KG1 (cell line): Measurements from ENCODE around the gene MB21D2.
"Not testable (repeated sequence)": the region's sequence is repeated elsewhere in the genome, so short reads cannot be mapped to it uniquely, and the experiment has no call there.

Source experiments
- DNase-seq: peaks from one replicate; lab custom pipeline; 2025; lab: John Stamatoyannopoulos, UW

MB21D2 gene

DNA sequence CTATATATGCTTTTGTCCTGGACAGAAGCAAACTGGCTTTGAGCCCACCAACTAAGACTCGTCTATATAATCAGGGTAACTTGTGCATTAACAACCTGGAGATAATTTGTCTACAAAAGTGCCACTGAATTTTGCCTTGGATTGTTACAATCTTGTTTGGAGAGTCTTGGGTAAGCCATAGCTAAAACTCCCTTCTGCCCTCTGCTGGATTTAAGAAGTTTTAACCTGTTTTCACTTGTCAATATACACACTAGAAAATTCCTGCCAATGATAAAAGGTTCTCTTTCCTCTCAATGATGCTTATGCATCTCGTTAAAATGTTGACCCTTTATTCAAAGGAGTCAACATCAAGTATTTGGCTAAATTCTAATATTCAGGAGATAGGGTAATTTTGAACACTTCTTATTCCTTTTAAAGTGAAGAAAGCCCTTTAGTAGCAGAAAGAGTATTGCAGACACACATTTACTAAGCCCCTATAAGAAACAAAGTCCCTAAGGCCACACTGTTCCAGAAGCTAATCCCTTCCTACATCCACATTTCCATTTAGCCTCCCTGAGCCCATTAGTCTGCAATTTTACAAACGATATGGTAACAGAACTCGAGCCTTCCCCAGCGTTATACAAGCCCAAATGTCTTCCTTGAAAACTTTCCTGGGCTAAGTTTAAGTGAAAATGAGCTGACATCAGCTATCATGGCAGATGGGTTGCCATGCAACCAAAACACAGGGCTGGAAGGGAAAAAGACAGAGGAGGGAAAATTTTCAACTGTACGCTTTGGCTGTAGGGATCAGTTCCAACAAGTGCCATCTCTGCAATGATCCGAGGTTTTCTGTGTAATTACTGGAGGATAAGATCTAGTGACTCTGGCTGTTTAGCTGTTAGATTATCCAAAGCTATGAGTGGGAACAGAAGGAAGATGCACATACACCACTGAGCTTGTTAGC, 114.4 kb downstream of the MB21D2 start:
- DNase-seq, result no peak

DNA sequence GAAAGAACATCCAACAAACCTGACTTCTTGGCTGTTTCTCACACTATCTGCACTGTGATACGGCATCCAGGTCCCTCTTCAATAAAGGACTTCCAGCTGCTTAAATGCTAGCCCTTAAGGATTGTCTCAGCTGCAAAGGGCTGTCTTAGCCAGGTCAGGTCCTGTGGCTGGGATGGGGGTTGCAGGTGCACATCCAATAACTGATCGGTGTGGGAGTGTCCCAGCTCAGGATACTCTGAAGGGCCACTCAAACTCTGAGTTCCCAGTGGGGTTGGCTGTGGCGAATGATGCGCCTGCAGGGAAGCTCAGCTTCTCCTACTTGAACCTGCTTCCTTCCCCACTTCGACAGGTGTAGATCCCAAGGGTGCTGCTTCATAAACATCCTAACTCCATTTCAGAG, 115.7 kb downstream of the MB21D2 start:
- DNase-seq, result no peak

DNA sequence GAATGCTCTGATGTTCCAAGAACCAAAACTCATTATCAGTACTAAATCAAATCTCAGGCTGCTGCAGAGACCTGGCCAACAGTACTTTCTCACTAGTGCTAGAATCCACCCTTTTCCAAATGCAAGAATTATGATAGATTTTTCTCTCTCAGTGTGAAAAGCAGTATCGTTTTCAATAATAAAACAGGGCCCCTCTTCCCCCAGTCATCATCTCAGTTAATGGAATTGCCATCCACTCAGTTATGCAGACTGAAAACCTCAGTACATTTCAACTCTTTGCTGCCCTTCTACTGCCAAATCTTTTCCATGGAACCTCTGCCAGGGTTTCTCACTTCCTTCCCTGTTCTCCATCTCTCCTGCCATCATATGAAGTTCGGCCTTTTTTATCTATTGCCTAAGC, 117.9 kb downstream of the MB21D2 start:
- DNase-seq, result no peak

DNA sequence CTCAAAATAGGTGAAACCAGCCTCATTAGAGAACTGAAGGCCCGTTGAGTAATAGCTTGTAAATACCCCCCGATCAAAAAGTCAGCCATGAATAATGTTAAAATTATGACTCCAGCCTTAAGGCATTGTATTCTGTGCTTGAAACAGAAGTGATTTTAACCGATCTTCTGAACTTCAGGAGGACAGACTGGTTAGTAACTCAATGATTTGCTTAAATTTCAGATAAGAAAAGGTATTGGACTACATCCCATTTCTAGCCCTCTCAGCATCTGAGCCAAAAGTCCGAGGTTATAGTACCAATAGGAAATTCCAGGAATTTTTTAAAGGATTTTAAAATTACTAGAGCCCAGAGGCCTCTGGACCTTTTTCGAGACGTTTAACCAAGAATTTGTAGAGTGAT, 122.6 kb downstream of the MB21D2 start:
- DNase-seq, result no peak

DNA sequence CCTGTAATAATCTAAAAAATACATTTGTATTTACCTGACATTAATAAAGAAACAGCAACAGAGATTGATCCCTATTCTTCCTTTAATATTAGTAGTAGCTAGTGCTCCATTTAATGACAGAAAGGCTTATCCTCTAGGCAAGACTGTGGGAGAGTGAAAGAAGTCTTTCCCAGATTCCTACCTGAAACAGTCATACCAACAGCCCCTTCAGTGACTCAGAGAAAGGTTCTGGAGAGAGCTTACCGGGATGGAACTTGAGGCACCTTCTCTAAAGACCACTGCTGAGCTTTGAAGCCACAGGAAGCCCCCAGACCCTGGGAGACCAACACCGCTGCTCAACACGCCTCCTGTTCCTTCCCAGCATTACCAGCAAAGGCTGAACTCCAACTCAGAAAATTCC, 123.4 kb downstream of the MB21D2 start:
- no peak for DNase-seq

DNA sequence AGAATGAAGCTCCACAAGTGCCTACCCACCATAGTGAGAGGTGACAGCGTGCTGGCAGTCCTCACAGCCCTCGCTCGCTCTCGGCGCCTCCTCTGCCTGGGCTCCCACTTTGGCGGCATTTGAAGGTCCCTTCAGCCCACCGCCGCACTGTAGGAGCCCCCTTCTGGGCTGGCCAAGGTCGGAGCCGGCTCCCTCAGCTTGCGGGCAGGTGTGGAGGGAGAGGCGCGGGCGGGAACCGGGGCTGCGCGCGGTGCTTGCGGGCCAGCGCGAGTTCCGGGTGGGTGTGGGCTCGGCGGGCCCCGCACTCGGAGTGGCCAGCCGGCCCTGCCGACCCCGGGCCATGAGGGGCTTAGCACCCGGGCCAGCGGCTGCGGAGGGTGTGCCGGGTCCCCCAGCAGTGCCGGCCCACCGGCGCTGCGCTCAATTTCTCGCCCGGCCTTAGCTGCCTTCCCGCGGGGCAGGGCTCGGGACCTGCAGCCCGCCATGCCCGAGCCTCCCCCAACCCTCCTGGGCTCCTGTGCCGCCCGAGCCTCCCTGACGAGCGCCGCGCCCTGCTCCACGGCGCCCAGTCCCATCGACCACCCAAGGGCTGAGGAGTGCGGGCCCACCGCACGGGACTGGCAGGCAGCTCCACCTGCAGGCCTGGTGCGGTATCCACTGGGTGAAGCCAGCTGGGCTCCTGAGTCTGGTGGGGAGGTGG, 128.7 kb downstream of the MB21D2 start:
- not testable (repeated sequence) for DNase-seq

DNA sequence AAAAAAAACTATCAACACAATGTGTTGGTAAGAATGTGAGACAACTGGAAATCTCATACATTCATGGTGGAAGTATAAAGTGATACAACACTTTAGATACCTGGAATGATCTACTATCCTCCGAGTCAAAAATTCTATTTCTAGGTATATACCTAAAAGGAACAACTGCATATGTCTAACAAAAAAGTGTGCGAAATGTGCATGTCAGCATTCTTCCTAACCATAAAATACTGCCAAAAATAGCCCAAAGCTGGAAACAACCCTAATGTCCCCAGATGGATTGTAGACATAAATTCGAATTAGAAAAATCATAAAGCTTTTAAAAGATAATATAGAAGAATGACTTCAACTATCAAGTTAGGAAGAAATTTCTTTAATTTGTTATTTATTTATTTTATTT, 139.1 kb downstream of the MB21D2 start:
- no peak for DNase-seq

DNA sequence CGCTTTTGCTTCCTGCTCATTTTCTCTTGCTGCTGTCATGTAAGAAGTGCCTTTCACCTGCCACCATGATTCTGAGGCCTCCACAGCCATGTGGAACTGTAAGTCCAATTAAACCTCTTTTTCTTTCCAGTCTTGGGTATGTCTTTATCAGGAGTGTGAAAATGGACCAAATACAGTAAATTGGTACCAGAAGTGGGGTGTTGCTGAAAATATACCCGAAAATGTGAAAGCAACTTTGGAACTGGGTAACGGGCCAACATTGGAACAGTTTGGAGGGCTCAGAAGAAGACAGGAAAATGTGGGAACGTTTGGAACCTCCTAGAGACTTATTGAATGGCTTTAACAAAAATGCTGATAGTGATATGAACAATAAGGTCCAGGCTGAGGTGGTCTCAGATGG, 143.3 kb downstream of the MB21D2 start:
- not testable (repeated sequence) for DNase-seq

DNA sequence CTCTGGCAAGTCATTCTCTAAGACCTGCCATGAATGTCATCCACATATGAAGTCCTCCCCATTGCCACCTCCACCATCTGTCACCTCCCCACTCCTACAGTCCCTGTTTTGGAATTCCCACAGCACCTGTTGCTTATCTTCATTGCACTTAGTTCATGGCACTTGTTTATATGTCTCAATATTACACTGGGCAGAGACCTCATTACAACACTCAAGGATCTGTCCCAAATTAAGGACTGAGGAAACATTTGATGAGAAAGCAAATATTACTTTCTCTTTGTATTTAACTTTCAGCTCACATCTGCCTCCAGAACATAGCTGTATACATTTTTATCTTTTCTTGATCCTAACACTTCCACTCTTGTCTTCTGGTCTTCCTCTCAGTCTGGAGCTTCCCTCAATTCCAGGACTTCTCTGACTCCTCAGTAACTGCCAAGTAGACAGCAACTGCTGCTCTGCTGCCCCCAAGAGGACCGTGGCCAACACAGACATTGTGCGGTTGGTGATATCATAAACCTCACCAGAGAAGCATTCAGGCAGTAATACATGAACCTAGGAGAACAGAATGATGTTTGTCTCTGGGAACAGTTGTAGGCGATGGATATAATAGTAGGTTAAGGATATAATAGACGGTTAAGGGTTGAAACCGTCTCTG, 145.3 kb downstream of the MB21D2 start:
- no peak for DNase-seq

DNA sequence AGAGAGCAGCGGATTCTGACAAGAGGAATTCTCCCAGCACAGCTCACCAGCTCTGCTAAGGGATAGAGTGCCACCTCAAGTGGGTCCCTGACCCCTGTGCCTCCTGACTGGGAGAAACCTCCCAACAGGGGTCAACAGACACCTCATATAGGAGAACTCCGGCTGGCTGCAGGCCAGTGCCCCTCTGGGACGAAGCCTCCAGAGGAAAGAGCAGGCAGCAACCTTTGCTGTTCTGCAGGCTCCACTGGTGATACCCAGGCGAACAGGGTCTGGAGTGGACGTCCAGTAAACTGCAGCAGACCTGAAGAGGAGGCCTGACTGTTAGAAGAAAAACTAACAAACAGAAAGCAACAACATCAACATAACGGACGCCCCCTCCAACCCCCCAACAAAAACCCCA, 159.0 kb downstream of the MB21D2 start:
- no peak for DNase-seq

DNA sequence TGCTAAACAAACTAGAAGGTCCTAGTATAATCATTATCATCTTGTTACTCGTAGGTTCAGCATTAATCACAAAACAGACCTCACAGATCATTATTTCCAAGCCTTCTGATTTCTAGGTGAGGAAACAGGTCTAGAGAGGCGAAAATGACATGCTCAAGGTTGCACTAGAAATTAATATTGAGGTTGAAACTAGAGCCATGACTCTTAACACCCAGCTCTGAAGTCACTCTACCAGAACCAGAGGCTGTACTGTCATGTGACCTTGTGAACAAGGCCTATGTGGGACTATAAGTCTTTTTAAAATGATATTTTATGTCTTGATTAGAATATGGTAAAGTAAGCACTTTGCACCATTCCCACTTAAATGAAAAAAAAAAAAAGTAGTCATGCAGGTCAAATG, 166.5 kb downstream of the MB21D2 start:
- DNase-seq, result no peak

DNA sequence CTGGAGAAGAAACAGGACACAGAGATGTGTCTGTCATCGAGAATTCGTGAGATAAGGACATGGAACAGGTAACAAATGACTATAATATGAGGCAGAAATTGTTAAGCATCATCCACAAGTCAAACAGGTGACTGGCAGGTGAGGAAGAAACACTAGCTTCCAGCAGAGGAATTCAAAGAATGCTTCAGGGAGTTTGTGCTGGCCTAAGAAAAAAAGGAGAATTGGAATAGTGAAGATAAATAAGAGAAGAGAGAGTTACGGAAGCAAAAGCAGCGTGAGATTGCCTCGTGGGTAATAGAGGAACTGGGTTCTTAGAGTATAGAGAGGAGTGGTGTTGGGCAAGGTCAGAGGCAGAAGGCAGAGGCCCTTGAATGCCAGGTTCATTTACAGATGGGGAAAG, 167.5 kb downstream of the MB21D2 start:
- no peak for DNase-seq

DNA sequence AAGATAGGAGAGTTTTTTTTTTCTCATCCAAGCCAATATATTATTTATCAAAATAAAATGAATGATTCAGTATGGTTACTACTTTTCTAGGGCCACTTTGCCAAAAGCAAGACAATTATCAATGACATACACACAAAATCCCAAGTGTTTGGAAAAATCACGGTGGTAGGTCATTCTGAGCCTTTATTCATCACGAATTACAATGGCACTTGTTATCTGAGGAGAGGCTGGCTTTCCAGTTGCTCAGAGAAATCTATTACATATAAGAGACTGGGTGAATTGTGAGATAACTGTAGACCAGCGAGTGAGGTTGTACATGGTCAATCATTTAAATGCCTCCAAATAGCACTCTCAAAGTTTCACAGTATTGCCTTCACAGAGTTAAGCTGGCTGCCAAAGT, 169.9 kb downstream of the MB21D2 start:
- DNase-seq, result no peak

DNA sequence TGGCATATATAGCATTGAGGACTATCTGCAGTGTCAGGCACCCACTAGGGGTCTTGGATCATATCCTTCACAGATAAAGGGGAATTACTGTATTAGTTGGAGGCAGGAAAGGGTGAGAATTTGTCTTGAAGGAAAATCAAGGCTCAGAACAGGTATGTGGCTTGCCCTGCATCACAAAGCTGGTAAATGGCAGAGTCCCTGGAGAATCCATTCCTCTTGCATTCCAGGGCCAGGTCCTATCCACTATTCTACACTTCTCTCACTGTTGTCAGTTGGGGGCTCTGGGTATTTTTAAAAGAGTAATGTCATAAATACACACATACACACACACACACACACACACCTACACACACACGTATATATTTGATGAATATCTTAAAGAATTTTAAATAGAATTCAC, 170.5 kb downstream of the MB21D2 start:
- DNase-seq, result no peak
